Liver (tissue), 3 donors: Measurements from ENCODE around the gene ZNF536.

Source experiments
- FOXA2 ChIP-seq: IDR thresholded peaks from 2 replicates; pipeline ENCODE4 v1.6.1; 2016; ENCODE audit warnings: antibody characterized with exemption
- GABPA ChIP-seq, 2 donors: IDR thresholded peaks in 1 of 2; conservative IDR thresholded peaks in 1 of 2; 2 replicates each; pipeline ENCODE4 v1.6.1; 2016; ENCODE audit warnings: antibody characterized with exemption in 2 of 2, mild to moderate bottlenecking in 1 of 2, moderate library complexity in 1 of 2
- HNF4G ChIP-seq: IDR thresholded peaks from 2 replicates; pipeline ENCODE4 v1.6.1; 2016; ENCODE audit warnings: antibody characterized with exemption
- JUND ChIP-seq, 2 donors: IDR thresholded peaks; 2 replicates each; pipeline ENCODE4 v1.6.1; 2016; ENCODE audit warnings: antibody characterized with exemption in 2 of 2
- RAD21 ChIP-seq, 2 donors: IDR thresholded peaks; 2 replicates each; pipeline ENCODE4 v1.6.1; 2016; ENCODE audit warnings: antibody characterized with exemption in 2 of 2, mild to moderate bottlenecking in 2 of 2
- RXRA ChIP-seq, 2 donors: IDR thresholded peaks; 2 replicates each; pipeline ENCODE4 v1.6.1; 2017 to 2018; ENCODE audit warnings: antibody characterized with exemption in 2 of 2, mild to moderate bottlenecking in 1 of 2
- SP1 ChIP-seq: IDR thresholded peaks from 2 replicates; pipeline ENCODE4 v1.6.1; 2018; ENCODE audit warnings: antibody characterized with exemption, mild to moderate bottlenecking
- TAF1 ChIP-seq: conservative IDR thresholded peaks from 2 replicates; pipeline ENCODE4 v1.6.1; 2016; ENCODE audit warnings: antibody characterized with exemption, mild to moderate bottlenecking
- YY1 ChIP-seq: IDR thresholded peaks from 2 replicates; pipeline ENCODE4 v1.6.1; 2016; ENCODE audit warnings: antibody characterized with exemption, mild to moderate bottlenecking
- TF ChIP-seq, protein P1 (sequence below): IDR thresholded peaks from 2 replicates; pipeline ENCODE4 v1.6.1; 2016; ENCODE audit warnings: antibody characterized with exemption
- TF ChIP-seq, protein P2 (sequence below): fragments of 150-350 bp; IDR thresholded peaks from 2 replicates; pipeline ENCODE4 v1.5.1; 2017; ENCODE audit warnings: improper control_type of control experiment, low read depth, low read length; ENCODE audit not compliant: missing input control
- TF ChIP-seq, protein P3 (sequence below): IDR thresholded peaks from 2 replicates; pipeline ENCODE4 v1.6.1; 2016; ENCODE audit warnings: antibody characterized with exemption, mild to moderate bottlenecking
- TF ChIP-seq, protein P4 (sequence below): IDR thresholded peaks from 2 replicates; pipeline ENCODE4 v1.6.1; 2016; ENCODE audit warnings: antibody characterized with exemption
- donor health status: healthy.
- donor health status: healthy.

DNA sequence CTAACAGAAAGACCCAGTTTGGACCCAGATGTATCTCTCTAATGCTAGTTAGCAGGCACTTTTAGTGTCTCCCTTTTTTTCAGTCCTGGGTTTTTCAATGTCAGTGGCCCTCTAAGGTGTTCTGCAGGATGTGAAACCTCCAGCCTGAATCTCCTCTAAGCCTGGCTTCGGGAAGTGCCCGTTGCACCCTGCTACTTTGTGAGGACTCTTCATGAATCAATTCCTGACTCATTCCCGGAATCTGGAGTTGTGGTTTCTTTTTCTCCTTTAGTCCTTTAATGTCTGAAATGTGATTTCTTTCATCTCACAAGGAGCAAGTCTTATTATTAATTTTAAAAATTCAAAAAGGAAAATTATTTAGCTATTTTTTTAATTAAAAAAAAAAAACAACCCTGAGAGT, 116.0 kb downstream of the ZNF536 start:
- TF ChIP-seq GABPA (IDR thresholded peaks at IDR 0.05 in 1 of 2, conservative IDR thresholded peaks at IDR 0.05 in 1 of 2) (no peak), RAD21 (IDR thresholded peaks at IDR 0.05) (no peak), TAF1 (no peak), RXRA (IDR thresholded peaks at IDR 0.05) (no peak), JUND (IDR thresholded peaks at IDR 0.05) (no peak), YY1 (no peak), HNF4G (no peak), SP1 (no peak), FOXA2 (no peak)
- TF ChIP-seq, protein P1, sequence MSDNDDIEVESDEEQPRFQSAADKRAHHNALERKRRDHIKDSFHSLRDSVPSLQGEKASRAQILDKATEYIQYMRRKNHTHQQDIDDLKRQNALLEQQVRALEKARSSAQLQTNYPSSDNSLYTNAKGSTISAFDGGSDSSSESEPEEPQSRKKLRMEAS, result no peak
- TF ChIP-seq, protein P2, sequence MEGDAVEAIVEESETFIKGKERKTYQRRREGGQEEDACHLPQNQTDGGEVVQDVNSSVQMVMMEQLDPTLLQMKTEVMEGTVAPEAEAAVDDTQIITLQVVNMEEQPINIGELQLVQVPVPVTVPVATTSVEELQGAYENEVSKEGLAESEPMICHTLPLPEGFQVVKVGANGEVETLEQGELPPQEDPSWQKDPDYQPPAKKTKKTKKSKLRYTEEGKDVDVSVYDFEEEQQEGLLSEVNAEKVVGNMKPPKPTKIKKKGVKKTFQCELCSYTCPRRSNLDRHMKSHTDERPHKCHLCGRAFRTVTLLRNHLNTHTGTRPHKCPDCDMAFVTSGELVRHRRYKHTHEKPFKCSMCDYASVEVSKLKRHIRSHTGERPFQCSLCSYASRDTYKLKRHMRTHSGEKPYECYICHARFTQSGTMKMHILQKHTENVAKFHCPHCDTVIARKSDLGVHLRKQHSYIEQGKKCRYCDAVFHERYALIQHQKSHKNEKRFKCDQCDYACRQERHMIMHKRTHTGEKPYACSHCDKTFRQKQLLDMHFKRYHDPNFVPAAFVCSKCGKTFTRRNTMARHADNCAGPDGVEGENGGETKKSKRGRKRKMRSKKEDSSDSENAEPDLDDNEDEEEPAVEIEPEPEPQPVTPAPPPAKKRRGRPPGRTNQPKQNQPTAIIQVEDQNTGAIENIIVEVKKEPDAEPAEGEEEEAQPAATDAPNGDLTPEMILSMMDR, result no peak
- TF ChIP-seq, protein P3, sequence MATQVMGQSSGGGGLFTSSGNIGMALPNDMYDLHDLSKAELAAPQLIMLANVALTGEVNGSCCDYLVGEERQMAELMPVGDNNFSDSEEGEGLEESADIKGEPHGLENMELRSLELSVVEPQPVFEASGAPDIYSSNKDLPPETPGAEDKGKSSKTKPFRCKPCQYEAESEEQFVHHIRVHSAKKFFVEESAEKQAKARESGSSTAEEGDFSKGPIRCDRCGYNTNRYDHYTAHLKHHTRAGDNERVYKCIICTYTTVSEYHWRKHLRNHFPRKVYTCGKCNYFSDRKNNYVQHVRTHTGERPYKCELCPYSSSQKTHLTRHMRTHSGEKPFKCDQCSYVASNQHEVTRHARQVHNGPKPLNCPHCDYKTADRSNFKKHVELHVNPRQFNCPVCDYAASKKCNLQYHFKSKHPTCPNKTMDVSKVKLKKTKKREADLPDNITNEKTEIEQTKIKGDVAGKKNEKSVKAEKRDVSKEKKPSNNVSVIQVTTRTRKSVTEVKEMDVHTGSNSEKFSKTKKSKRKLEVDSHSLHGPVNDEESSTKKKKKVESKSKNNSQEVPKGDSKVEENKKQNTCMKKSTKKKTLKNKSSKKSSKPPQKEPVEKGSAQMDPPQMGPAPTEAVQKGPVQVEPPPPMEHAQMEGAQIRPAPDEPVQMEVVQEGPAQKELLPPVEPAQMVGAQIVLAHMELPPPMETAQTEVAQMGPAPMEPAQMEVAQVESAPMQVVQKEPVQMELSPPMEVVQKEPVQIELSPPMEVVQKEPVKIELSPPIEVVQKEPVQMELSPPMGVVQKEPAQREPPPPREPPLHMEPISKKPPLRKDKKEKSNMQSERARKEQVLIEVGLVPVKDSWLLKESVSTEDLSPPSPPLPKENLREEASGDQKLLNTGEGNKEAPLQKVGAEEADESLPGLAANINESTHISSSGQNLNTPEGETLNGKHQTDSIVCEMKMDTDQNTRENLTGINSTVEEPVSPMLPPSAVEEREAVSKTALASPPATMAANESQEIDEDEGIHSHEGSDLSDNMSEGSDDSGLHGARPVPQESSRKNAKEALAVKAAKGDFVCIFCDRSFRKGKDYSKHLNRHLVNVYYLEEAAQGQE, result no peak
- TF ChIP-seq, protein P4, sequence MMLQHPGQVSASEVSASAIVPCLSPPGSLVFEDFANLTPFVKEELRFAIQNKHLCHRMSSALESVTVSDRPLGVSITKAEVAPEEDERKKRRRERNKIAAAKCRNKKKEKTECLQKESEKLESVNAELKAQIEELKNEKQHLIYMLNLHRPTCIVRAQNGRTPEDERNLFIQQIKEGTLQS, result no peak
